Left colon (tissue), 2 donors: ENCODE measurements around the gene FARP1. TPM values are rescaled to one million over a fixed set of nuclear protein-coding genes. Genes with fewer than 3 reads are reported as not detected.

ENCODE experiments used
- ATAC-seq: fragments of 200-7000 bp; cut with Tn5 transposase; one replicate; pipeline ENCODE4 v1.9.1; 2020; ENCODE audit warnings: mild to moderate bottlenecking, moderate library complexity
- DNase-seq, 2 donors: peaks; one replicate each; pipeline ENCODE4 v3.0.0-alpha.2; 2020
- intact Hi-C, 2 donors: fragments of 100-400 bp; cut with DNase I in 1 of 2; cut with micrococcal nuclease in 1 of 2; formaldehyde crosslinking; loops; one replicate each; pipeline versions ENCODE4 v1.11.2 to v1.14.0; 2022; cut with DNase I, micrococcal nuclease
- total RNA-seq, 2 donors: library from RNA; stranded (reverse); fragmentation: NEBNext Ultra II Directional; extraction: Animal tissue kit (Norgen Biotek cat#: 25700); gene quantifications; one replicate each; pipeline ENCODE4 v1.2.1, GENCODE V29; 2021
- donor health status: DM: no; HTN: no; CAD: no.
- donor health status: DM: yes; HTN: yes; CAD: no.

The FARP1 gene
- total RNA-seq, 2 donors from 2014 or later: 38.8 to 50.3 TPM

DNA sequence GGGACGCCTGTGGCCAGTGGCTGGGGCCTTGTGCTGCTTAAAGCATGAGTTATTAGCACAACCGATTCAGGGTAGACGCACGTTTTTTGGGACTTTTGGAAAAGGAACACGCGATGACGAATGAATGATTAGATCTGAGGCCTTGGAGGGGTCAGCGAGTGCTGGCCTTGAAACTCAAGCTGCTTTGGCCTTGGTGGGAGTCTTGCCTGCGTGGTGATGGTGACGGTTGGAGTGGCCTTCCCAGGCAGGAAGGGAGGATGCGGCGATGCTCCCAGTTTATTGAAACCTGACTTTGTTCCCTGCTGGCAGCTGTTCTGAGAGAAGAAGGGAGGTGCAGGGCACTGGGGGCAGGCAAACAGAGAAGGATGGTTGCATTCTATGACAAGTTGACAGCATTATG, 97.2 kb downstream of the FARP1 start:
- intact Hi-C loops: no loop called here
- DNase-seq (no peak), ATAC-seq (no peak)

DNA sequence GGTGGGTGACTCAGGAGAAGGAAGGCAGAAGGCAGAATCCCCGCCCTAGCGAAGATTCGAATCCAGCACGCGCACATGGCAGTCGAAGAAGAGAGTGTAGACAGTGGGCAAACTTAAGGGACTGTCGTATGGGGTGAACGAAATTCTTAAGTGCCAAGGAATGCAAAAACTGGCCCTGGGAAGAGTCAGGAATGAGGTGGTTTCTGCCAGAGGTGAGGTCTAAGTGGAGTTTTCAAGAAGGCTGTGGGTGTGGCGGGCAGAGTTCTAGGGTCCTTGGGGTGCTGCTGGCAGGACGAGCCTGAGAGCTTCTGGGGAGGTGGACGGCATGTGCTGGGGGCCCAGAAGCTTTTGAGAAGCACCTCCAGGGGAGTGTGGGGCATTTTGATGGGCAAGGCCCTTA, 98.1 kb downstream of the FARP1 start:
- DNase-seq (no peak), ATAC-seq (no peak)
- intact Hi-C loops: no loop called here

DNA sequence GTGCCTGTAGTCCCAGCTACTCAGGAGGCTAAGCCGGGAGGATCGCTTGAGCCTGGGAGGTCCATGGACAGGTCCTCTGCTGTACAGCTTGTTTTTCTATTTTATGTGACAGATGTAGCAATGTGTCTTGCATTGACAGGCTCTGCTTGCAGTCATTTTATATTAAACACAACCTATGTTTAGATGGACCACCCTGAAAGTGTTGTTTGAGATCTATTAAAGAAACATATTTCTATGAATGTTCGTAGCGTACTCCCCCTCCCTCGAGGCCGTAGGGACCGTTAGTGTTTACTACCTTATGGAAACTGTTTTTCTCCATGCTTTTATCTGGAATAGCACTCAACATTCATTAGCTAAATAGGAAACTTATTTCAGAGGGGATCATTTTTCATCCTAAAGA, 99.1 kb downstream of the FARP1 start:
- no peak for DNase-seq
- no peak for ATAC-seq
- intact Hi-C loops: no loop called here

DNA sequence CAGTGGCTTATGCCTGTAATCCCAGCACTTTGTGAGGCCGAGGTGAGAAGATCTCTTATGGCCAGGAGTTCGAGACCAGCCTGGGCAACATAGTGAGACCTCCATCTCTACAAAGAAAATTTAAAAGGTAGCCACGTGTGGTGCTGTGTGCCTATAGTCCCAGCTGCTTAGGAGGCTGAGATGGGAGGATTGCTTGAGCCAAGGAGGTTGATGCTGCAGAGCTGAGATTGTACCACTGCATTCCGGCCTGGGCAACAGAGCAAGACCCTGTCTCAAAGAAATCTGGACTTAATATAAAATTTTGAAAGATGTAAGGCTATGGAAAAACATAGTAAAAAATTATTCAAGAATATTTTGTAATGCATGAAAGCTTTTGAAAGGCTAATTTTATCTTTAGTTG, 99.5 kb downstream of the FARP1 start:
- intact Hi-C loops: no loop called here
- DNase-seq: no peak
- no peak for ATAC-seq

DNA sequence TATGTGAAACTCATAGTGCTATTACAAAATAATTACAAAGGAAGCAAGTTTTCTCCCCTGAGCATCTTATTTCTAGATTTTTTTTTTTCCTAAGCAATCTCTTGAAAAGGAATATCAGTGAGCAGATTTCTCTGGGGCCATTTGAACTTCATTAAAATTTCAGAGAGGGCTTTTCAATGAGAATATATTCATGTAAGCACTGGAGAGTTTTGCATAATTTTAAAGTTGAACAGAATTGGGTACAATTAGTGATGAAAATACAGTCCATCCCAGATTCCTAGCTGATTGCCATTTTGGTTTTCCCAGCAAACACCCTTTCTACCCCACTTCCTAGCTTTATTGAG, 101.0 kb downstream of the FARP1 start:
- ATAC-seq (no peak), DNase-seq (no peak)
- intact Hi-C loops: no loop called here

DNA sequence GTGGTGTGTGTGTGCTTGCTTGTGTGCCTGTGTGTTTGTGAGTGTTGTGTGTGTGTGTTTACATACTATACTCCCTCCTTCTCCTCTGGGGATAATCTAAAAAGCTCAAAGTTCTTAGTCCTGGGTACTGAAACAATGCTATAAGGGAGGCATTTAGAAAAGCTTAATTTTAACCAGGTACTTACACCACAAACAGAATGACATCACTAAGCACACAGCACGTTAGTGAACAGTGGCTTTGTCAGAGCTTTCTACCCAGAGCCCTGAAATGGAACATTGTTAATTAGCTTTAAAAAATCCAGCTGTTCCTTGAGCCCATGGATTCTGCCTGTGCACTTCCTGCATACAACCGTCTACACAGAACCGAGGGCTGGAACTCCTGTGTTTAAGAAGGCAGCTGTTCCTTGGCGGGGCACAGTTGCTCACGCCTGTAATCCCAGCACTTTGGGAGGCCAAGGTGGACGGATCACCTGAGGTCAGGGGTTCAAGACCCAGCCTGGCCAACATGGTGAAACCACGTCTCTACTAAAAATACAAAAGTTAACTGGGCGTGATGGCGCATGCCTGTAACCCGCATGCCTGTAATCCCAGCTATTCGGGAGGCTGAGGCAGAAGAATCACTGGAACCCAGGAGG, 103.8 kb downstream of the FARP1 start:
- no peak for DNase-seq
- peak; percentile 68 for ATAC-seq
- intact Hi-C loops: no loop called here

DNA sequence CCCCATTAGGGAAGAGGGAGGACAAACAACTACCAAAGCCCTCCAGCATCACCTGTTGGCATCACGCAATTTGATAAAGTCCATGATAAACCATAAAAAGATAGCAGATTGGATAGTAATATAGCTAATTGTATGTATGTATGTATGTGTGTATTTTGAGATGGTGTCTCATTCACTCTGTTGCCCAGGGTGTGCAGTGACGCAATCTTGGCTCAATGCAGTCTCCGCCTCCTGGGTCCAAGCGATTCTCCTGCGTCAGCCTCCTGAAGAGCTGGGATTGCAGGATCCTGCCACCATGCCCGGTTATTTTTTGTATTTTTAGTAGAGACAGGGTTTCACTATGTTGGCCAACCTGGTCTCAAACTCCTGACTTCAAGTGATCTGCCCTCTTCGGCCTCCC, 108.8 kb downstream of the FARP1 start:
- no peak for ATAC-seq

DNA sequence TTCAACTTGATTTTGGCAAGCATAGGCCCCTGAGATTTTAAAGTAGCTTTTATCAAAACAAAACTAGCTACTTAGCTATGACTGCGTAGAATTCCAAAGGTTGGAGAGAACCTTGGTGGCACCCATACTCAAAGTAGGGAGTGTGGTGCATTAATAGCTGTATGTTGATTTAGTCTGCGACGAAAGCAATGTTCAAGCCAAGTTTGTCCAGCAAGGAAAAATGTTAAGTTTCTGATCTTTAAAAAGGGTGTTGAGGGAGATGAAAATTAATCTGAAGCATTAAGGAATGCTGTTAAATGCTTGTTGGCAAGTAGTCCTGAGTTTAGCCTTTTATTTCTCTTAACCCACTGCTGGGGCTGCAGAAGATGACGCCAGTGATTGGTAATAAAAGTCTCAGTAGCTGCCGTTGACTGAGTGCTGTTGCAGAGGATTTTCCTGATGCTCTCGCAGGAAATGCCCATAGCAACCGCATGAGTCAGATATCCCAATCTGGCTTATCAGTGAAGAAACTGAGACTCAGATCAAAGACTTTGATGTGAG, 110.1 kb downstream of the FARP1 start:
- intact Hi-C loops: no loop called here
- ATAC-seq: no peak
- no peak for DNase-seq

More for the DNA sequence above, 108.8 kb downstream of the FARP1 start:
- no peak for DNase-seq
- intact Hi-C loops: no loop called here

DNA sequence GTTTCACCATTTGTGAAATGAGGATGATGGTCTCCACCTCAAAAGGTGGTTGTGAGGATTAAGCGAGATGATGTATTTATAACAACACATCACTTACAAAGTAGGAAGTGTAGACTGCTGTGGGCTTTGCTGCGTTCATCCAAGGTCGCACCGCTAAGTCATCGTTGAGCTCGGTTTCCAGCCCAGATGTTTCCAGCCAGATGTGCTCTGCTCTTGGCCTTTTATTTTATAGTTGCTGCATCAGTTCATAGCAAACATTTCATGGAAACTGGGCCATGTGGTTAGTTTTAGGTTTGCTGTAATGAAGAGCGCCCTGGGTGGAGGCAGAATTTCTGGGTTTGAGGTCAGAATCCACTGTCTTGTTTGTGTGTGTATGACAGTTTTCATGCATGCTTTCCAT, 110.6 kb downstream of the FARP1 start:
- ATAC-seq: no peak

DNA sequence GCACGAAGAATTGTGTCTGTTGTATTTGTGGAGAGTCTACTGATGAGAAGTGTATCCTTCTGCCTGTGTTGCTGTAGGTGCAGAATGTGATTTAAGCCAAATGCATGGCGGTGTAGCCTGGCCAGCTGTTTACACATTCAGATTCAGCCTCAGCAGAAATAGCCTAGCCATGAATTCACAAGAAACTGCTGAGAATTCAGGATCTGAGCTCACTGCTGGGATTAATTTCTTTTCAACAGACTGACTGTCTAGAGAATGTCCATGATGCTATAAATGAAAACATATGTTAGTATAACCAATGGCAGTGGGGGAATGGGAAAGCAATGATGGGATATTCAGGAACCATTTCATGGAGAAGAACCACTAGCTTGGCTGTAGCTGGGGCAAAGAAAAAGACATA, 111.6 kb downstream of the FARP1 start:
- DNase-seq (no peak), ATAC-seq (no peak)
- intact Hi-C loops: no loop called here

More for the DNA sequence above, 110.6 kb downstream of the FARP1 start:
- intact Hi-C loops: no loop called here
- no peak for DNase-seq

DNA sequence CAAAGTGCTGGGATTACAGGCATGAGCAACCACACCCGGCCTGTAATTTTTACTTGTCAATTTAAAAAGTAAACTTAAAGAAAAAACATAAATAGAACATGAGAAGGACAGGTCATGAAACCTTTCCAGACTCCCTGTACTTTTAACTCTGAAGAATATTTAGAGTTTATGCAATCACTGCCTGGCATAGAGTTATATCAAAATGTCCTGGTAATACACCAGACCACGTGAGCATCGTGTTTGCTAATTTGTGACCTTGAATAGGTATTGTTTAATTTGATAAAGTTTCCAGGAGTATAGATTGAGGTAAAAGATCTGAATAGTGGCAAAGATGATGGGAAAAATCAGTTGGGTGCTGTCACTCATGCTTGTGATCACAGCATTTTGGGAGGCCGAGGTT, 115.3 kb downstream of the FARP1 start:
- DNase-seq (no peak), ATAC-seq (no peak)
- intact Hi-C loops: no loop called here

DNA sequence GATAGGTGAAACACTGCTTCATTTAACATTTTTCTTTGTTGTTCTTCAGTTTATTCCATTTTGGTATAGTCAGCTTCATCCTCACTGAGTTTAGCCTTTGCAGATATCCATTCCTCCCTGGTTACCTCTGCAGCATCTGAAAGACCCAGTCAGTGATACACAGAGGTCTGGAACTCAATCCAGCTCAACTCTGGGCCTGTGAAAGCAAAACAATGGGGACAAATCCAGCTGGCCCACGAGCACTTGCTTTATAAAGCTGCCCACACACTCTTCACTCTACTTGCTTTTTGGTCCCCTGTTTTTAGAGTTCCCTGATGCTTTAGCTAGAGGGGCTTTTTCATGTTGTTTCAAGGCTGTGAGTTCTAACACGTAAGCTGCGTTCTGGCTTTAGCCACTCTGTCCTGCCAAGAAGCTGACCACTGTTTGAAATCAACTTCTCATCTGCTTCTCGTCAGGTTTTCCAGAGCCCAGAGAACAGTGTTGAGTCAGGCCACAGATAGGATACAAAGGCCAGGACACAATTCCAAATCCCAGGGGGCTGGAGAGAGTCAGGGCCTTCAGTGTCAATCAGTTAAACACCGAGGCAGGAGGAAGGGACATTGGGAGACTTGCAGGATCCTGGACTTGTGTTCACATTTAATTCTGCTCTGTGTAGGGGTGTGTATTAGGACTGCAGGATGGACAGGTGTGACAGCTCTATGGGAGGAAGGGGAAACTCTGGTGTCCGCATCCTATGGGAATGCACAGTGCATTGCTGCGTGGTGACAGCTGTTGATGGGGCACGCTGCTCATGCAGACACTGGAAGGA, 117.7 kb downstream of the FARP1 start:
- intact Hi-C loops: no loop called here
- DNase-seq: no peak
- no peak for ATAC-seq

DNA sequence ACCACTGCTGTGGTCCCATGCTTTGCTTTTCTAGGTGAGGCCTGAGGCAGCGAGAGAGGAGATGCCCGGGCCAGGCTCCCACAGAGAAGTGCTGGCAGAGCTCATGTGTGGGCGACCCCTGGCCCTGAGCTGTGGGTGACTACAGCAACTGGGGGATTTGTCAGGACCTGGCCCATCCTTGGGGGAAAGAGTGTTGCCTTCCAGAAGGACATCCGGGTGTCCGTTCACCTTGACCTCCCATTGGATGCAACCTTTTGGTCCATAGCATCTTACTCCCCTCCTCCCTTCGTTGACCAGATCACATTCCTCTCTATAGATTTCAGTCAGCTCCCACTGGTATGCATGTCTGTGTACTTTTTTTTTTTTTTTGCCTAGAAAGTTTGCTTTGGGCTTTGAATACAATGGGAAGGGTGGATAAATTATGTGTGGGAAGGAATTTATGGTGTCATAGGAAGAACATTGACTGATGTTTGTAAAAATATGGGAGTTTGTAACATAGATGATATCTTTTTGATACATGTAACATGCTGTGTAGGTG, 118.3 kb downstream of the FARP1 start:
- no peak for ATAC-seq
- intact Hi-C loops: no loop called here
- no peak for DNase-seq

DNA sequence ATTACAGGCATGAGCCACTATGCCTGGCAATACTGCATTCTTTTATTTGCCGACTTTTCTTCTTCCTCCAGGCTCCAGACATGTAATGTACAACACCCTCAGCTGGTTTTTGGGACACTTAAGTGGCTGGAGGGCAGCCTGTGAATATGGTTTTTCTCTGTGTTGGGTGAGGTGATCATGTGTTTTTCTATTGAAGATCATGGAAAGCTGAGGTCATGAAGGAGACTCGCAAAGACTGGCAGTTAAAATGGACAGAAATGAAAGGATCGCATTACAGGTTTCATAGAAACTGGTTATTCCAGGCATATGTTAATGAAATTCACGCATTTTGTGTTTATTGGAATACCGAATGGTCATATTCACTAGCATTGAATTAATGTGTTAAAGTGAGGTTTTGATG, 119.4 kb downstream of the FARP1 start:
- ATAC-seq: no peak
- no peak for DNase-seq
- intact Hi-C loops: no loop called here

DNA sequence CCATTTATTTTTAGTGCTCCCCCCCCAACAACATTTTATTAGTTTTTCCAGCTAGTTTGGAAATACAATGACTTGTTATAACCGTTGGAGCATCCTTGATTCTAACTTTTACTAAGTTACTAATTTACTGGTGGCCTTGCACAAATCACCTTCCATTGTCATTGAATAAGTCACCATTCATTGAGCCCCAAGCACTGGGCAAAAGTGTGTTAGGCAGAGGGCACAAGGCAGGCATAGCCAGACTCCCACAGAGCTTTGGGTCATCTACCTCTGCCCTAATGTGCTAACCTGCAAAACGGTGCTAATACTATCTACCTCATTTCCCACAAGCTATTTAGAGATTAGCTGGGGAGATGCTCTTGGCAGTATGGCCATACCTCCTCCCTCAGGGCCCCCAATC, 120.9 kb downstream of the FARP1 start:
- intact Hi-C loops: no loop called here
- no peak for DNase-seq
- no peak for ATAC-seq

DNA sequence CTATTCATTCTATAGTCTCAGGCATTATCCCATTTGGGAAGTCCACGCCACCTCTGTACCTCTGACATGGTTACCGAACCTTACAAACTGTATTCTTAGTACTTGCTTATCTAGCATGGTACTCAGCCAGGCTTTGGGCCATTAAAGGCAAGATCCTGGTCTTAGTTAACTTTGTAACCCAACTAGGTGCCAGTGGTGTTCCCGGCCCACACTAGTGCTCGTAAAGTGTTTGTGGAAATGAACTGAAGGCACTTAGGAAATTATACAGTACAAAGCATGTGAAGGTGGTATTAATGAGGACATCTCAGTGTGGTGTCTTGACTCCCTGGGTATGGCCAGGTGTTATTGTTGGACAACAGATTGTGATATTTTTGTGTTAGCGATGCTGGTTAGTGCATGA, 122.0 kb downstream of the FARP1 start:
- intact Hi-C loops: no loop called here
- DNase-seq (no peak), ATAC-seq (no peak)

DNA sequence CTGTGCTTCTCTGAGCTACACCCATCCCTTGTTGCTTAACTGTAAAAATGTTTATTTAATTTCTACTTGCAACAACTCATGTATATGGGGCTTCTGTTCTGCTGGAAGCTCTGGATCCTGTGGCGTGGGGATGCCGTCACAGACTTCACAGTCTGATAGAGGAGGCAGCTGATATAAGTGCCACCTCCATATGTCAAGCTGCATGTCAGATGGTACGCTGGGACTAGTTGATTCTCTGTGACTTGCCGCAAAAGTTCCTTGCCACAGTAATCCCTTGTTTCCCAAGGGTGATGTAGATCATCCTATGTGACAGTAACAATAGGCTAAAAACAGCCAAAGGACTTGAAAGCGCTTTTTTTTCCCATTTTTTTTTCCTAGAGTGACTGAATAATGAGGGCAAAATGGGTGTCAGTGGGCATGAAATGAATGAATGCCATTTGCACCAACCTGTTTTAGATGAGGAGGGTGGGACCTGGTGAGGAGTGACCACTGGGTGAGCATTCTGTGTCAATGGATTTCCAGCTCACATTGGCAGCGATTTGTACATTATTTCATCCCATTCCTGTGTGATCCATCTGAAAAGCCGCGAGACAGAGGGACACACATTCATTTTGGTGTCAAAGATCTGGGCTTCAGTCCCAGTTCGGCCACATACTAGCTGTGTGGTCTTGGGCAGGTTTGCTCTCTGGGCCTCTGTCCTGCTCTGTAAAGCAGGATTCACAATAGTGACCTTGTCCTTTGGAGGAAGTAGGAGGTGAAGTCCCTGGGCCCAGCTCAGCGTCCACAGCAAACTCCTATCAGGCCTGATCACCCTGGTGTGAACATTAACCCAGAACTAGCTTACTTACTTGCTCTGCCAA, 123.0 kb downstream of the FARP1 start:
- peak; percentile 88 for ATAC-seq
- peak; percentile 51 to 75 for DNase-seq
- intact Hi-C loops: no loop called here

DNA sequence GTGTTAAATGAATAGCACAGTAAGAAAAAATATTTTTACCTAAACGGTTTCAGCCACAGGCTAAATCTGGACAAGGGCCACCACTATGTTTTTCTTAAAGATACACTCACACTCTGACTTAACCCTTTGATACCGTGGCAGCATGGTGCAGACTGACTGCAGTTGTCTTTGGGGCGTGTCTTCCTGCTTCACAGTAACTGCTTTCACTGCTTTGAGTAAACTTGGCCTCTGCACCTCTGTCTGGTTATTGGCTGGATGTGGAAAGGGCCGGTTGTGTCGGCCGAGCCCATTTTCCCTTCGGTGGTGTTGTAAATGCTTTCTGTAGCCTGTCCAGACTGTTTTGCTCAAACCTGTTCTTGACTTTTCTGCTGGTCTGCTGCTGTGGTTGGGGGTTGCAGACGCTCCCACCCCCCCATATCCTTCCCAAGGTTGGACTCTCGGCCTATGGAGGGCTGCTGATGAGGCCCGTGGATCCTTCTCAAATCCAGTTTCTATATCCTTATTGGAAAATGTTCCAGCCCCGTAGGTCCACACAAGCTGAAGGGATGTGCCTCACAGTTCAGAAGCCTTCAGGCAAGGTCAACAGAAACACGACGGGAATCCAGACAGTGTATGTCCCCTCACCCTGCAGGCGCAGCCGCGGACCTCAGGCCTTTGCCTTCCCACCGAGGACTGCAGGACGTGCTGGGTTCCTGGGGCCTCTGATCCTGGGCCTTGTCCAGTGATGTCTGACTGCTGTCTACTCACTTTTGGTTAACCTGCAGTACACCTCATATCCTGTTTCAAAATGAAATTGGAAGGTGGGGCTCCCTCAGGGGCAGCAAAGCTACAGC, 124.4 kb downstream of the FARP1 start:
- DNase-seq: peak; percentile 65 to 84
- peak; percentile 89 for ATAC-seq
- intact Hi-C loops: no loop called here

DNA sequence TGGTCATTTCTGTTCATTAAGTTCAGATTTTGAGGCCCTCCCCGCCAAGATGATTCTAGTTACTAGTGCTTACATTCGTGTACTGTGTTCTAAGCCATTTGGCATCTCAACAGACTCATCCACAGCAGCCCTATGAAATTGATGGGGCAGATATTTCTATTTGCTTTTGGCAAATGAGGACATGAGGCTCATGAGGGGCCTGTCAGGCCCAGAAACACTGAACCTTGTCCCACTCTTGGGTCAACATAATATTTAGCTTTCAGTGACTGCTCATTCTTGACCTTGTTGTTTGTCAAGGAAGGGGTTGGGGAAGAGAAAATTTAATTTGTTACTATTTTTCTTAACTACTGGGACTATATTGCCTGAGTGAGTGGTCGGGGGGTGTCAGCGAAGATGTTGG, 126.5 kb downstream of the FARP1 start:
- no peak for ATAC-seq
- no peak for DNase-seq
- intact Hi-C loops: no loop called here
